ENCODE results near the gene FGGY.

FGGY gene

GRCh38 chr1:59414406-59415133, 117.7 kb downstream of the FGGY start:
- no peak for DNase-seq (ENCODE audit: low spot score)

GRCh38 chr1:59415286-59415850, 118.5 kb downstream of the FGGY start:
- DNase-seq (ENCODE audit: low spot score), result no peak

GRCh38 chr1:59415881-59416280, 119.0 kb downstream of the FGGY start:
- no peak for DNase-seq (ENCODE audit: low spot score)

- DNase-seq (ENCODE audit: low spot score), result no peak
These were observed 120.5 kb downstream of the FGGY start for GRCh38 chr1:59417406-59417805.

GRCh38 chr1:59418363-59419144, 121.7 kb downstream of the FGGY start:
- no peak for DNase-seq (ENCODE audit: low spot score)

DNA sequence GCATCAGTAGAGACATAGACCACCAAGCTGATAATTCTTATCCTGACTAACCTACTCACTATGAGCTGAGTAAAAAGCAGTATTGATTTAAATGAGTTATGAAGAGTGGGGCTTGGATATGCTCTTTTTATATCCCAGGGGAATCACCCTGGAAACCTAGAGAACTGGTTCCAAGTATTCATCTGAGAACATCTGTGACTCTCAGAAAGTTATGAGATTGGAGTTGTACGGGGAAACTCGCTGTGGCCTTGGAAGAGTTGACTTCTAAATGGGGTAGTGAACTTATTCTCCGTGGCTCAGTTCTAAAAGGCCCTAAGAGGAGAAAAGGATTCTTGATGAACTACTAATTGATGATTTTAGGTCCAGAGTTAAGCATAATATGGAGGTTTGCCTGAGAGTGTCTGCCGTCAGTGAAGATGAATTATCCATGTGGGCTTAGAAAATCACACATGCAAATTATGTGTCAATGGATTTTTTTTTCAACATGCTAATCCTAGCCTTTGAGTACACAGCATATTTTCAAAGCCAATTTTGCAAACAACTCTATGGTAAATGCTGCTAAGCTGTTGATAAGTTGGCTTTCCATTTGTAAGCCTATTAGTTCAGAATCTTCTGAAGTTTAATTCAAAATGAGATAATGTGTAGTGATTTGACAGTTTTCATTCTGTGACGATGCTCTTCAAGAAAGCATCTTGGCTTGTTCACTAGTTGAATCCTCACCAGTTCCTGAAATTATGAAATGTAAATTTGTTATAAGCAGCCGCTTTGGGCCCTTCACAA, 122.7 kb downstream of the FGGY start:
- no peak for DNase-seq (ENCODE audit: low spot score)

- DNase-seq (ENCODE audit: low spot score), result no peak
These were observed 124.5 kb downstream of the FGGY start for GRCh38 chr1:59421232-59421920.

DNA sequence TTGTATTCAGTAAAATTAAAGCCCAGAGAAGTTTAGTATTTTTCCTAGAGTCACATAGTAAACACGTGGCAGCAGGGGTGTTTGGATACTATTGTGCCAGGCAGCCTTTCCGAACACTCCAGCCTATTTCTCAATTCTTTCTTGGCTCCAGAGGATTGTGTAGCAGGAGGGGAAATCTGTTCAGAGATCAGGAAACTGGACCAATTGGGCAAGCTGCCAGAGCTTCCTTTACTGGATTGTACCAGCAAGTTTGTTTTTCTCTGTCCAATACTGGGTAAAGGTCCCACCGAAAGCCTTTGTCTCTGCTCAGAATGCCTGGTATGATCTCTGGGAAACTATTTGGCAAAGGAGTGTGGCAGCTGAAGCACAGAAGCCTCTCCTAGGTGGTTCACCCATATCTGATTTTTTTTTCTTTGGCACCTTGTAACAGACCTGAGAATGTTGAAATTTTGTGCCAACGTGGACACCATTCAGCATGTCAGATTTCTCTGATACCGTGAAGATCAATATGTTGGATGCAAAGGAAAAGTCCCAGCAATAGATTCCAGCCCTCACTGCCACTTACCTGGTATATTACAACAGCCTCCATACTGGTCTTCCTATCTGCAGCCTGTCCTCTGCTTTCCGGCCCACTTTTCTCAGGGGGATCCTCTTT, 126.2 kb downstream of the FGGY start:
- no peak for DNase-seq (ENCODE audit: low spot score)

GRCh38 chr1:59427155-59427554, 130.3 kb downstream of the FGGY start:
- DNase-seq (ENCODE audit: low spot score), result no peak

DNA sequence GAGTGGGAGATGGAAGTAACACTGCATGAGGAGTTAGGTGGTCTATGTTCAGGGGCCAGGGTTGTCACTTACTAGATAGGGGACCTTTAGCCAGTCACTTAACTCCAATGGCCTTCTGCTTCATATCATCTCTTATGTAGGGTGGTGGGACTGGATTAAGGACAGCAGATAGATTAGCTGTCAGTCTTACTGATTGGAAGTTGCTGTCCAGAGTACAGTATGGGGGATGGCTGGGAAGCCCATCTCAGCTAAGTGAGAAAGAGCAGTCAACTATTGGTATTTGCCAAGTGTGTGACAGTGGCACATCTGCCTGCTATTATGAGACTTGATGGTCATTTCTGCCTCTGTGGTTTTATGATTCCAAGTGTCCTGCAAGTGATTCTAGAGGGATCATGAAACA, 130.9 kb downstream of the FGGY start:
- DNase-seq (ENCODE audit: low spot score), result no peak

- DNase-seq (ENCODE audit: low spot score), result no peak
These were observed 131.9 kb downstream of the FGGY start for GRCh38 chr1:59428828-59429227.

- DNase-seq (ENCODE audit: low spot score), result no peak
These were observed 132.8 kb downstream of the FGGY start for GRCh38 chr1:59429656-59430055.

GRCh38 chr1:59431566-59432294, 134.8 kb downstream of the FGGY start:
- no peak for DNase-seq (ENCODE audit: low spot score)

GRCh38 chr1:59432531-59433439, 135.9 kb downstream of the FGGY start:
- DNase-seq (ENCODE audit: low spot score), result no peak

DNA sequence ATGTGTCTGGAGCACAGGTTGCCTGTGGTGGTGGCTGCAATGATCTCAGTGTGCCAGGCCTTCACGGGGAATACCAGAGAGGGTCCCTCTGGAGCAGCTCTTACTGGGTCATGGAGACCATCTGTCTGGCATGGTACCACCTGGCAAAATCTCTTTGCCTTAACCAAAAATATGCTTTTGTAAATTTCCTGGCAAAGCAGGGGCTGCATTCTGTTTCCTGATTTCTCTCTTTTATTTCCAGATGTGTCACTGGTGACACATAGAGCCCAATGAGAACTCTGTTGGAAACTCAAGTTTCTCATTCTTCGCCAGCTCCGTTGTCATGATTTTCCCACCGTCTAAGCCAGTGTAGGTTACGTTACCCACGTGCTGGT, 136.5 kb downstream of the FGGY start:
- DNase-seq (ENCODE audit: low spot score), result no peak

DNA sequence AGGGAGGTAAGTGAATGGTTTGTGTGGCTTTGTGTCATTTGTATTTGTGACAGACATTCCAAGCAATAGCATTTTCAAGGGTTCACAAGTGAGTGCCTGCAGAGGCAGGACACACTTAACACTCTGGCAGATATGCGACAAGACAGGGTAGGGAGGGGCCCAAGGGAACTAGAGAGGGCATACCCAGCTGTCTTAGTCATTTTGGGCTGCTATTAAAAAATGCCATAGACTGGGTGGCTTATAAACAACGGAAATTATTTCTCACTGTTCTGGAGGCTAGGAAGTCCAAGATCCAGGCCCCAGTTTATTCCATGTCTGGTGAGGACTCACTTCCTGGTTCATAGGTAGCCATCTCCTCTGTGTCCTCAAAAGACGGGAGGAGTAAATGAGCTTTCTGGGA, 137.4 kb downstream of the FGGY start:
- DNase-seq (ENCODE audit: low spot score), result no peak

GRCh38 chr1:59436637-59437036, 139.7 kb downstream of the FGGY start:
- no peak for DNase-seq (ENCODE audit: low spot score)

DNA sequence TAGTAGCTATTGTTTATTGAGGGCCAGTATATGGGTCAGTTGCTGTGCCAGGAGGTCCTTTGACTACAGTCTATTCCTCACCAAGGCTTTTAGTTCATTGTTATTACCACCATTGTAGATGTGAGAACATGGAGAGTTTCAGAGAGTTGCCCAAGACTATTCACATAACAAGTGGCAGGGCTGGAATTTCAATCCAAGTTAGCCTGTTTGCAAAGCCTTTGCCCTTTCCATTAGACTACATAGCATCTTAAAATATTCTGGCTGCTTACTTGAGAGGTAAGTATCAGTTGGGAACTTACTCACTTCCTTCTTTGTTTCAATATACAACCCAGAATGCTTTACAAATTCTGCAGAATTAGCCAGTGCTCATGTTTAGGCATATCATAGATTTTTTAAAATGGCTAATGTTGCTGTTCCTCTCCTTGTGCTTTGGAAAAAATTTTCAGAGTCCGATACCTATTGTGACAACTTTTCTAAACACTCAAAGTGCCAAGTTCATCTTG, 141.2 kb downstream of the FGGY start:
- DNase-seq (ENCODE audit: low spot score), result no peak

DNA sequence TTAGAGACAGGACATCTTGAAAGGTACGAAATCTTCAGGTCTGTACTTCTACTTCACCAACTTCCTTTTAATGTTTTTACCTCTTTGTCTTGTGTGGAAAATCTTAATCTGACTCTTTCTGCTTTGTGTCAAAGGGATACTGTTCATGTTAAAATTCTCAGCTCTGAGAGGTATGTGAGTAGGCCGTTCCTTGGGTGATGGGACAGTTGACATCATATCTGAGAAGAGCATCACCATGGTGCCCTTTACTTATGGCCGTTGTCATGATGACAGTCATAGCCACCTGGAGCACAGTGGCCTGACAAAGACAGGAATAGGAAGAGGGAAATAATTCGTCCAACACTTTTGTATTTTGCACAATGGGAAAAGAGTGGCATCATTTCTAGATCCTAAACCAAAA, 145.6 kb downstream of the FGGY start:
- DNase-seq (ENCODE audit: low spot score), result no peak

Data from CD4-positive, alpha-beta T cell treated with Interleukin-2 at 100 ng/mL for 4 hours (primary cell).